Stimulated activated CD4-positive, alpha-beta T cell treated with anti-CD3 and anti-CD28 coated beads, TNF-alpha, amount 100 ng/mL, for 1 hour (primary cell): ENCODE measurements around the gene ACOX3.
"Not testable (repeated sequence)": the region's sequence is repeated elsewhere in the genome, so short reads cannot be mapped to it uniquely, and the experiment has no call there.

Source experiments
- DNase-seq, 3 donors: peaks; one replicate each; pipeline ENCODE4 v3.0.0-alpha.2; 2020; ENCODE audit warnings: low read depth in 3 of 3, low spot score in 1 of 3

ACOX3 gene

DNA sequence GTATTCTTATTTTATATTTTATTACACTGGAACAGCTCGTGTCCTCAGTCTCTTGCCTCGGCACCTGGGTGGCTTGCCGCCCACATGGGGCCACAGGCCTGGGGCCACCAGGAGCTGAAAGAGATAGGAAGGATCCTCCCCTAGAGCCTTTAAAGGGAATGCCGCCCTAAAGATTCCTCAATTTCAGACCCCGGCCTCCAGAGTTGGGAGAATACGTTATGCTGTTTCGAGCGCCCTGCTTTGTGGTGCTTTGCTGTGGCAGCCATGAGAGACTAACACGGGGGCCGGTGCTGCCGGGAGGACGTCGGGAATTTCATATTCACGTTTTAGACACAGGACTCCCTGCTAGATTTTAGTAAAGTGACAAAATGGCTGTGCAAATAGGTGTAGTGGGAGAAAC lies 33.2 kb downstream of the ACOX3 start:
- no peak for DNase-seq

- DNase-seq = not testable (repeated sequence)
These were observed 33.6 kb downstream of the ACOX3 start for GRCh38 chr4:8406887-8407286.

DNA sequence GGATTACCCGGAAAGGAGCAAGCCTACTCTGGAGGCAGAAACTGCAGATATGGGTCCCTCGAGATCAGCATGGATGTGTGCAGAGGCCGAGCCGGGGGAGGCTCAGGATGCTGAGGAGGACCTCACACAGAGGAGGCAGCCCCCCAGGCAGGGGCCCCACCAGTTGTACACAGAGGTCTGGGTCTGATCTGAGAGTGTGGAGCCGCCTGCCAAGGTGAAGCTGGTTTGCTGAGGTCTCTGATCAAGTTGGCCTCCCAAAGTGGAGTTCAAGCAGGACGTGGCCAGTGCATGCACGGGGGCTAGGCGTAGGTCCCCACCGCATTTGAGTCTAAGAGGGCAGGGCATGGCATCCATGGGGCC lies 35.0 kb downstream of the ACOX3 start:
- DNase-seq = no peak

GRCh38 chr4:8404791-8405515 lies 35.6 kb downstream of the ACOX3 start:
- DNase-seq = no peak

GRCh38 chr4:8403976-8404375 lies 36.5 kb downstream of the ACOX3 start:
- DNase-seq = no peak

DNA sequence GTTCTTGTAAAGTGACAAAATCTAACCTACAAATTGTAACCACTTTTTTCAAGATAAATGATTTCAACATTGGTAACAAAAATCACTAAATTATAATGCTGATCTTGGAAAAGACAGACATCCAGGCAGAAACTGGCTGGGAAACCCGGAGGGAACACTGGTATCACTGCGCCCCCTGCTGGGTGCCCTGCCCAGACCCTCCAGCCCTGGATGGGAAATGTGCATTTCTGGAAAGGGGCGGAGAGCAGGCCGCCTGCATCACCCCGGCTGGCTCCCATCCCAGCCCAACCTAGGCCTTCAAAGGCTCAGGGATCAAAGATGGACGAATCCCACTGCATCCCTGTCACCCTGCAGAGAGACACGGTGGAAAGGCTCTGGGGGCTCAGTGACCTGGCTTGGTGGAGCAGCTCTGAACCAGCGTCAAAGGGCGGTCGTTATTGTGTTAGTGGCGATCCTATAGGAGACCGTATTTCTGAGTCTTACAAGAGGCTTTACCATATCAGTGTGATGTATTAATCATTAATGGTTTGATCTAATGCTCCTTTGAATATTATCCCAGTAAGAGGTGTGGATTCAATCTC lies 37.3 kb downstream of the ACOX3 start:
- DNase-seq = peak in 1 of 3 donors; percentile 39

DNA sequence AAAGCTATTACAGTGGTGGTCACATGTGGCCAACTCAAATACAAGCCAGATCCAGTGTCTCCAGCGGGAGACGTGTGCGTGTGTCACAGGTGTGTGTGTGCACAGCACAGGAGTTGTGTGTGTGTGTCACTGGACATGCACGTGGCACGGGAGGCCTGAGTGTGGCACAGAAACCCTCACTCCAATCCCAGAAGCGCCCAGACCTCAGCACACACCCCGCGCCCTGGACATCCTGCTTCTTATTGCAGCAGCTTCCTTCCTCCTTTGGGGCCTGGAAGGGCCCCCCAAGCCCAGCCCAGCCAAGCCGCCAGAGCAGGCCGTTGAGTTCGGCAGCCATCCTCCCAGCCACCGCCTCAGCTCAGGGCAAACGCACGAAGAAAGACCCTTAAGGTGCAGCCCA lies 37.9 kb downstream of the ACOX3 start:
- no peak for DNase-seq

GRCh38 chr4:8402181-8402597 lies 38.3 kb downstream of the ACOX3 start:
- DNase-seq = no peak

DNA sequence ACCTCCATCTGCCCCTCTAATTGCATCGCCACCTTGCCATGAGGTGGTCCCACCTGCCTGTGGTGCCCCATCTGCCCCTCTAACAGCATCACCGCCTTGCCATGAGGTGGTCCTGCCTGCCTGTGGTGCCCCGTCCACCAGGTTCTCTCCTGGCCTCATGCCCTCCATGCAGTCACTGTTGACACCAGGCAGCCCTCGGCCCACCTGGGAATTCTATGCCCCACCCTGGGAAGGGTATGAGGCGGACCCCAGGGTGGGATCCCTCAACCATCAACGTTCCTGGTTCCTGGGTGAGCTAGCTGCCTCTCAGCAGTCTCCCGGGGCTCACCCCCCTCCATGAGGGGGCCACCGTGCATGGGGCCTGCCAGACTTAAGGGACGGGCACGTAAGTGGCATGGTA lies 38.9 kb downstream of the ACOX3 start:
- no peak for DNase-seq

DNA sequence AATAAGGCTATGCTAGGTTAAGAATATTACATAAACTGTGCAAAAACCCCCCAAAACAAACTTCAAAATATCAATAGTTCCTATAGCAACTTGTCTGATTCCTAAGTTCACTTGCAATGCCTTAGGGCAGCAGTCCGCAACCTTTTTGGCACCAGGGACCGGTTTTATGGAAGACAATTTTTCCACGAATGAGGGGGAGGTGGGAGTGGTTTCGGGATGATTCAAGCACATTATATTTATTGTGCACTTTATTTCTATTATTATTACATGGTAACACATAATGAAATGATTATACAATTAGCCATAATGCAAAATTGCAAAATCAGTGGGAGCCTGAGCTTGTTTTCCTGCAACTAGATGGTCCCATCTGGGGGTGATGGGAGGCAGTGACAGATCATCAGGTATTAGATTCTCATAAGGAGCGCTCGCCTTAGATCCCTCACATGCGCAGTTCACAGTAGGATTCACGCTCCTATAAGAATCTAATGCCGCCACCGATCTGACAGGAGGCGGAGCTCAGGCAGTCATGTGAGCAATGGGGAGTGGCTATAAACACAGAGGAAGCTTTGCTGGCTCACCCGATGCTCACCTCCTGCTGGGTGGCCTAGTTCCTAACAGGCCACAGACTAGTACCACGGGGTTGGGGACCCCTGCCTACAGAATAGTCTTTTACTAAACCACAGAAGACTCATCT lies 39.7 kb downstream of the ACOX3 start:
- DNase-seq = no peak

DNA sequence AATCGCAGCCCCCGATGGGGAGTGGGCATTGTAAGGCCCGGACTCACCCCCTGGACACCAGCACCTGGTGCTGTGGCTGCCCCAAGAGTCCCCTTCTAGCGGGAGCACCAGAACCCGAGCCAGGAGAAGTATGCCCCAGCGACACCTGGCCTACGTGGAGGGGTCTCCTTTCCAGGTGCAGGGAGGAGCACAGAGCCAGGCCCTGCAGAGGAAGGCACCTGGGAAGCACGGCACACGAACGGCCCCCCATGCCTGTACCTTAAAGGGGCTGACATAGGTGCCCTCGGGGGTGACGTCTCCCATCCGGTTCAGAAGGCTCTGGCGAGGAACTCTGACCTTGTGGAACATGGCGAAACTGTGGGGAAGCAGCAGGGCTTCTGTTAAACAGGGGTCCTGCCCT lies 41.2 kb downstream of the ACOX3 start:
- DNase-seq = no peak

DNA sequence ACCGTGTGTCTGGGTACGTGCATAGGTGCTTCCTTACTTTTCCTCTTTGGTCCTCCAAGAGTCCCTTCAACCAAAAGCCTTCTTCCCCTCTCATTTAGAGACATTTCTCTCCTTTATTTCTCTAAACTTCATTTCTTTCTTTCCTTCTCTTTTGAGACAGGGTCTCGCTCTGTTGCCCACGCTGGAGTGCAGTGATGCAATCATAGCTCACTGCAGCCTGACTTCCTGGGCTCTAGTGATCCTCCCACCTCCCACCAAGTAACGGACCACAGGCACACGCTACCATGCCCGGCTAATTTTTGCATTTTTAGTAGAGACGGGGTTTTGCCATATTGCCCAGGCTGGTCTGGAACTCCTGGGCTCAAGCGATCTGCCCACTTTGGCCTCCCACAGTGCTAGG lies 42.2 kb downstream of the ACOX3 start:
- no peak for DNase-seq

DNA sequence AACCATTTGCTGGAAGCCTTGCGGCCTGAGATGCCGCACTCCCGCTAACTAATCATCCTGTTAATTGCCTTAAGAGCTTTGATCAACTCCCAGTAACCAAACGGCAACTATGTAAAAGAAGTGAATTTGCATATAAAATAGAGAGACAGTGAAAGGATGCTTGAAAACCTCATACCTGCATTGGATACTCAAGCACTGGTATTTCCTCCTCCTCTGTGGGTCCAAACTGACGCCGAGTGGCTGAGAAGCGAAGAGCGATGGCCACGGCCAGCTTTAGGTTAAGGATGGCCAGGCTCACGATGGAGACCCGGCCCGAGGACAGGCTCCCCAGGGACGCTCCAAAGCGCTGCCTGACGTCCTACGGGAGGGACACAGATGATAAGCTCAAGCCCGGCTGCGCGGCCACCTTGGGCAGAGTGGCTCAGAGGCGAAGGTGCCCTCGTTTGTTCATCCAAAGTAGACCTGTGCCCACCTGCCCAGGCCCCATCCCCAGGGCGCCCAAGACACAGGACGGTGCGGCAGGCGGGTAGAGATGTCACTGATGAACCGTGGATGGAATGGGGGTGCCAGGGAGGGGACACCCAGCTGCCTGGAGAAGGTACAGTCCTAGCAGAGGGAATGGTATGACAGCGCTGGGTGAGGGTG lies 43.6 kb downstream of the ACOX3 start:
- no peak for DNase-seq

DNA sequence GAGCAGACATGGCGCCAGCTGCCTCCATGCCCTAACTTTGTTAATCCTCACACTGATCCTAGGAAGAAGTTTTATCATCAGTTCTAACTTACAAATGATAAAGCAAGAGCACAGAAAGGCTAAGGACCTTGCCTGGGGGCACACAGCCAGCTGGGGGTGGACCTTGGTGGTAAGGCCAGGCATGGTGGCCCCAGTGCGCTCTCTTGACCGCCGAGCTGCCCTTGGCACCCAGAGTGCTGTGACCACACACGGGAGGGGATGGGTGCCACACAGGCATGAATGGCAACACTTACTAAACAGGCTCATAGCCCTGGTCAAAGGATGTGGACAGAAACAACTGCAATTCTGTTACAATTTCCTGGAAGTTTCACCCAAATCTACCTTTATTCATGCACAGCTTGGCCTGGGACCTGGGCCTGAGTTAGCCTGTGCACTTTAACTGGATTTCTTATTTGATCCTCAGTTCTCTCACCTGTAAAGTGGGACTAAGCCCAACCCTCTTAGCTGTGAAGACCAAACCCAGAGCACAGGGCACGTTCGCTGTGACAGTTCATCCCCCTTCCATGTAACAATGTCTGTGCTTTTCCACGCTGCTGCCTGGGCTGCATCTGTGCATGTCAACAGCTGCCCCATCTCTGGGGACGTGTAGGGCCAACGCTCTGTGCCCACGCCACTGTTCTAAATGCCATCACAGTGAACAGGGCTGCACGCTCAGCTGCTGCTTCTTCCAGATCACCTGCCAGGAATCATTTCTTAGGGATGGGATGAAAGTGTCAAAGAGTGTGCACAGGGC lies 44.8 kb downstream of the ACOX3 start:
- no peak for DNase-seq

DNA sequence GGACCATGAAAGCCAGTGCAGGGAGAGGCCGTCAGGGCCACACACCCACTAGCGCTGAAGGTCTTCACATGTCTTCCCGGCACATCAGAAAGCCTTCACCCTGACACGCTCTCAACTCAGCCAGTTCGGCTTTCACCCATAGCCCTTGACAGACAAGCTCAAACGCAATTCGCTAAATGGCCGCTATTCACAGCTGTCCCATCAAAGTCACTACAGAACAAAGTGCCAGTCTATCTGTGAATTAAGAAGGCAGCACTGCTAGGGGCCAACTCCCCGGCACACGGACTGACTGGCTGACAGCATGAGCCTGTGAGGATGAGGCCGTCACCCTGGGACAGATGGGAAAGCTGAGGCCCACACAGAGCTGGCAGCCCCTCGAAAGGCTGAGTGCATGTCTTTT lies 45.7 kb downstream of the ACOX3 start:
- DNase-seq = no peak

- DNase-seq = no peak
These were observed 46.4 kb downstream of the ACOX3 start for GRCh38 chr4:8394061-8394519.

GRCh38 chr4:8393593-8394038 lies 46.9 kb downstream of the ACOX3 start:
- DNase-seq = no peak

- DNase-seq = no peak
These were observed 47.8 kb downstream of the ACOX3 start for GRCh38 chr4:8392591-8393190.

DNA sequence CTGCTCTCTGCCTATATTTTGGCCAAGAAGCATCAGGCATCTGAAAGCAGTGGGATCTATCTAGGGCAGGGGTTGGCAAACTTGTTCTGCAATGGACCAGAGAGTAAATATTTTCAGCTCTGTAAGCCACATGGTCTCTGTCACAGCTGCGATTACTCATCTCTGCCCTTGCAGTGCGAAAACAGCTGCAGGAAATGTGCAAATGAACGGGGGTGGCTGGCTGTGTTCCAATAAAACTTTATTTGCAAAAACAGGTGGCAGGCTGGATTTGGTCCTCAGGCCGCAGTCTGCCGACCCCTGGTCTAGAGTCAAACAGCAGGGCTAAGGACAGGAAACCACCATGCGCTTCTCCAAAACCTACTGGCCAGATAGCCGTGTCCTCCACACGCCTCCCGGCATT lies 48.6 kb downstream of the ACOX3 start:
- DNase-seq = no peak

- no peak for DNase-seq
These were observed 49.5 kb downstream of the ACOX3 start for GRCh38 chr4:8391071-8391470.

- no peak for DNase-seq
These were observed 49.9 kb downstream of the ACOX3 start for GRCh38 chr4:8390577-8390976.
